HEK293 (cell line): ENCODE results near the gene METTL22.

Source experiments
- CTCF ChIP-seq: fragments of 450-650 bp; formaldehyde crosslinking; IDR thresholded peaks from 2 replicates; pipeline ENCODE4 v1.5.1; 2016; ENCODE audit warnings: missing biosample characterization, missing genetic modification characterization
- RBAK ChIP-seq: fragments of 450-650 bp; formaldehyde crosslinking; IDR thresholded peaks from 2 replicates; pipeline ENCODE4 v1.5.1; 2016; ENCODE audit warnings: missing biosample characterization, missing genetic modification characterization
- ZNF10 ChIP-seq: fragments of 450-650 bp; formaldehyde crosslinking; IDR thresholded peaks from 2 replicates; pipeline ENCODE4 v1.5.1; 2017; ENCODE audit warnings: missing biosample characterization, missing genetic modification characterization
- ZNF121 ChIP-seq: fragments of 450-650 bp; formaldehyde crosslinking; IDR thresholded peaks from 2 replicates; pipeline ENCODE4 v1.5.1; 2016; ENCODE audit warnings: missing biosample characterization, missing genetic modification characterization
- ZNF426 ChIP-seq: fragments of 450-650 bp; formaldehyde crosslinking; IDR thresholded peaks from 2 replicates; pipeline ENCODE4 v1.5.1; 2017; ENCODE audit warnings: missing biosample characterization, missing genetic modification characterization, mild to moderate bottlenecking, inconsistent platforms, moderate library complexity
- TF ChIP-seq, protein P1 (sequence below): fragments of 450-650 bp; formaldehyde crosslinking; IDR thresholded peaks from 2 replicates; pipeline ENCODE4 v1.5.1; 2016; ENCODE audit warnings: missing biosample characterization, missing genetic modification characterization

- TF ChIP-seq ZNF121 (tag by site-specific recombination) (no peak), ZNF426 (no peak), RBAK (no peak), CTCF (tag by site-specific recombination) (no peak), ZNF10 (tag by site-specific recombination) (no peak)
- TF ChIP-seq, protein P1, sequence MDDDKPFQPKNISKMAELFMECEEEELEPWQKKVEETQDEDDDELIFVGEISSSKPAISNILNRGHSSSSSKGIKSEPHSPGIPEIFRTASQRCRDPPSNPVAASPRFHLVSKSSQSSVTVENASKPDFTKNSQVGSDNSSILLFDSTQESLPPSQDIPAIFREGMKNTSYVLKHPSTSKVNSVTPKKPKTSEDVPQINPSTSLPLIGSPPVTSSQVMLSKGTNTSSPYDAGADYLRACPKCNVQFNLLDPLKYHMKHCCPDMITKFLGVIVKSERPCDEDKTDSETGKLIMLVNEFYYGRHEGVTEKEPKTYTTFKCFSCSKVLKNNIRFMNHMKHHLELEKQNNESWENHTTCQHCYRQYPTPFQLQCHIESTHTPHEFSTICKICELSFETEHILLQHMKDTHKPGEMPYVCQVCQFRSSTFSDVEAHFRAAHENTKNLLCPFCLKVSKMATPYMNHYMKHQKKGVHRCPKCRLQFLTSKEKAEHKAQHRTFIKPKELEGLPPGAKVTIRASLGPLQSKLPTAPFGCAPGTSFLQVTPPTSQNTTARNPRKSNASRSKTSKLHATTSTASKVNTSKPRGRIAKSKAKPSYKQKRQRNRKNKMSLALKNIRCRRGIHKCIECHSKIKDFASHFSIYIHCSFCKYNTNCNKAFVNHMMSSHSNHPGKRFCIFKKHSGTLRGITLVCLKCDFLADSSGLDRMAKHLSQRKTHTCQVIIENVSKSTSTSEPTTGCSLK (tag by site-specific recombination) = no peak
Measured at GRCh38 chr16:8639694-8640093, 18.2 kb downstream of the METTL22 start.
